Central memory CD8-positive, alpha-beta T cell (primary cell): ENCODE measurements around the gene SYS1.

Source experiments
- ATAC-seq: fragments of 150-1000 bp; cut with Tn5 transposase; replicated peaks from 2 replicates; pipeline ENCODE4 v1.10.0; 2022; ENCODE audit warnings: mild to moderate bottlenecking, moderate FRiP score, moderate number of reproducible peaks; ENCODE audit not compliant: poor library complexity, severe bottlenecking; ENCODE audit errors: extremely low read depth
- DNase-seq, 2 donors: peaks; one replicate each; pipeline ENCODE4 v3.0.0; 2021; ENCODE audit warnings: low spot score in 2 of 2
- H3K27ac Mint-ChIP-seq: one replicate; pipeline ENCODE4 v1.8.0; 2022; ENCODE audit warnings: low read depth, mild to moderate bottlenecking, moderate library complexity, mixed read lengths
- H3K27me3 Mint-ChIP-seq: one replicate; pipeline ENCODE4 v1.8.0; 2022; ENCODE audit warnings: mixed read lengths
- H3K36me3 Mint-ChIP-seq: one replicate; pipeline ENCODE4 v1.8.0; 2022; ENCODE audit warnings: mild to moderate bottlenecking, moderate library complexity, mixed read lengths; ENCODE audit not compliant: insufficient read depth
- H3K4me1 Mint-ChIP-seq: one replicate; pipeline ENCODE4 v1.8.0; 2022; ENCODE audit warnings: mixed read lengths
- H3K4me3 Mint-ChIP-seq: one replicate; pipeline ENCODE4 v1.8.0; 2022; ENCODE audit warnings: mild to moderate bottlenecking, moderate library complexity, mixed read lengths
- H3K9me3 Mint-ChIP-seq: one replicate; pipeline ENCODE4 v1.8.0; 2022; ENCODE audit warnings: mixed read lengths

Gene SYS1

DNA sequence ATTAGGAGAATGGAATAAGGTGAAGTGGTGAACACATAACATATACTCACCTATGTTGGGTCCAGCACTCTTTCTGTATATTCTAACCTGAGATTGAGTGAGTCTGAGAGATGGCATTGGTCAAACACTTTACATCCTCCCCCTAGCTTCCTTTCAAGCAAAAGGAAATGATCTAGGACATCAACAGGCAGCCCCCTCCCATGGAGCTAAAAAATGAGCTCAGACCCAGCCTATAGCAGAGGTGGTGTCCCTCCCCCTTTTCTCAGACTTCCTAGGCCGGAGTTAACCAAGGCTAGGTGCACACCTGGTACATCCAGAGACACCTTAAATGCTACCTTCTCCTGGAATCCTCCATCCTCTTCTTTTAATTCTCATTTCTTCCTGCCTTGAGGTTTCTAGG, 9.2 kb upstream of the SYS1 start:
- peaks cover 6% of the 10 kb centered on the region for H3K4me1 Mint-ChIP-seq
- no peak overlapping the region for H3K27ac Mint-ChIP-seq
- H3K4me3 Mint-ChIP-seq = no peak overlapping the region
- H3K36me3 Mint-ChIP-seq = no peaks in the 10 kb centered on the region
- H3K9me3 Mint-ChIP-seq = no peaks in the 10 kb centered on the region
- no peak for DNase-seq
- no peak for ATAC-seq
- no peaks in the 10 kb centered on the region for H3K27me3 Mint-ChIP-seq

DNA sequence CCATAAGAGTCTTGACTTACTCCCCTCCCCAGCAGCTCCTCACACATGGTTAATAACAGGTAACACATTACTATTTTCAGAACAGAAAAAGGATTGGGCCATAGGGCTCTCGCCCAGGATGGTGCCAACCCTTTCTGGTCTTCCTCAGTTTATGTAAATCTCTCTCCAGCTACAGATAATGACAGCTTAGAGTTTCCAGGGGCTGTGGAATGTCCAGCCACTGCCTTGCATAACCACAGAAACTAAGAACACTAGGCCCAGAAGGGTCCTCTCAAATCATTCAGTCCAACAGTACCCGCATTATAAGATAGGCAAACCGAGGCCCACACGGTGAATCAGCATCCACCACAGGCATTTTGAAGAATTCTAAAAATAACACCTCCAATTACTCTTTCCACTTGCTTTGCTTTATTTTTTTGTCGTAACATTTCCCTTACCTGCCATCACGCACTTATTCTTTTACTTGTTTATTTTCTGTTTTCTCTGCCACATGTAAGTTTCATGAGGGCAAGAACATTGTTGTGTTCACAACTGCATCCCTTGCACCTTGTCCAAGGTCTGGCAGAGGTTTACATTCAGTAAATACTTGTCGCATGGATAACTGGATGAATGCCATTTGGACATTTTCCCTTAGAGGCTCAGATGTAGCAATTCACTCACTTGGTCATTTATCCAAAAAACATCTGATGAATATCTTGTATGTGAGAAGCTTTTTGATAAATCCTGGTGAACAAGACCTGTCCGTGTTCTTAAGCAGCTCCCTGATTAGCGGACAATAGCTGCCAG, 8.3 kb upstream of the SYS1 start:
- peaks cover 6% of the 10 kb centered on the region for H3K4me1 Mint-ChIP-seq
- DNase-seq = no peak

DNA sequence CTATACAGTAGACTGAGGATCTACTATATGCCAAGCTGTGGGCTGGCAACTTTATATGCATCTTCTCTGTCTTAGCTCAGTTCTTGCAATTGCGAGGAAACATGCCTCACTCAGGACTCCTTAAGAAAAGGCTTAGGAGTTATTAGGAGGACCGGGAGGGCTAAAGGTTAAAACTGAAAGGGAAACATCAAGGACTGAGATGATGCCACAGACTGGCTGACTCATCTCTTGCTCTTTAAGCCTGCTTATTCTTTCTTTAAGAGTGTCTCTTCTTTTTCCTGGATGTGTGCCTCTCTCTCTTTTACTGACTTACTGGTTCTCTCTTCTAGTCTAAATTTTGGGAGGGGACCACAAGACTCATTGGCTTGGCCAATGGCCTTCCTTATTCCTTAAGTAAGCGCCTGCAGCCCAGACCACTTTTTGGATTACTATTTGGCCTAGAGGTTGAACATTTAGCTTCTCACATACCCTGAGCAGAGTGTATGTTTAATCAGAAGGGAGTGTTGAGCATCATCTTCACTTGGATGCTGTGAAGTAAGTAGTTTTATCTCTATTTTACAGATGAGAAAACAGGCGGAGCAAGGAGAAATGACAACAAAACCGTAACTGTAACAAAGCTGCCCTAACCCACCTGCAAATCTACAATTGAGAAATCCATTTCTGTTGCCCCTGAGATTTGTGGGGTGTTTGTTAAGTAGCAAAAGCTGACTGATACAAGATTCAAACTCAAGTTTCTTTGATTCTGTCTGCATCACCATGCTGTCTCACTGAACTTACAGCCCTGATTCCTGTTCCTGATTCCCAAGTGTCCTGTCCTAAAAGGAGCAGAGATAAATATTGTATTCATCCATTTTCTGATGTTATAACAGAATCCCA, 7.5 kb upstream of the SYS1 start:
- Mint-ChIP-seq H3K4me3 (no peak overlapping the region), H3K27ac (no peak overlapping the region), H3K9me3 (no peaks in the 10 kb centered on the region), H3K27me3 (no peaks in the 10 kb centered on the region), H3K36me3 (no peaks in the 10 kb centered on the region), H3K4me1 (peaks cover 6% of the 10 kb centered on the region)
- DNase-seq = no peak
- ATAC-seq = no peak

More for the DNA sequence above, 8.3 kb upstream of the SYS1 start:
- Mint-ChIP-seq H3K27me3 (no peaks in the 10 kb centered on the region), H3K4me3 (no peak overlapping the region), H3K27ac (no peak overlapping the region), H3K9me3 (no peaks in the 10 kb centered on the region), H3K36me3 (no peaks in the 10 kb centered on the region)
- no peak for ATAC-seq

- Mint-ChIP-seq H3K4me3 (no peak overlapping the region), H3K9me3 (no peaks in the 10 kb centered on the region), H3K27me3 (no peaks in the 10 kb centered on the region), H3K36me3 (peaks cover 10% of the 10 kb centered on the region), H3K4me1 (peaks cover 11% of the 10 kb centered on the region), H3K27ac (no peak overlapping the region)
- ATAC-seq (no peak), DNase-seq (no peak)
Observed at GRCh38 chr20:45358282-45359068, 4.5 kb upstream of the SYS1 start.

GRCh38 chr20:45359069-45359405, 3.9 kb upstream of the SYS1 start:
- Mint-ChIP-seq H3K4me1 (peaks cover 16% of the 10 kb centered on the region), H3K27ac (no peak overlapping the region), H3K9me3 (no peaks in the 10 kb centered on the region), H3K27me3 (no peaks in the 10 kb centered on the region), H3K36me3 (peaks cover 12% of the 10 kb centered on the region), H3K4me3 (no peak overlapping the region)
- ATAC-seq = no peak
- DNase-seq = no peak

DNA sequence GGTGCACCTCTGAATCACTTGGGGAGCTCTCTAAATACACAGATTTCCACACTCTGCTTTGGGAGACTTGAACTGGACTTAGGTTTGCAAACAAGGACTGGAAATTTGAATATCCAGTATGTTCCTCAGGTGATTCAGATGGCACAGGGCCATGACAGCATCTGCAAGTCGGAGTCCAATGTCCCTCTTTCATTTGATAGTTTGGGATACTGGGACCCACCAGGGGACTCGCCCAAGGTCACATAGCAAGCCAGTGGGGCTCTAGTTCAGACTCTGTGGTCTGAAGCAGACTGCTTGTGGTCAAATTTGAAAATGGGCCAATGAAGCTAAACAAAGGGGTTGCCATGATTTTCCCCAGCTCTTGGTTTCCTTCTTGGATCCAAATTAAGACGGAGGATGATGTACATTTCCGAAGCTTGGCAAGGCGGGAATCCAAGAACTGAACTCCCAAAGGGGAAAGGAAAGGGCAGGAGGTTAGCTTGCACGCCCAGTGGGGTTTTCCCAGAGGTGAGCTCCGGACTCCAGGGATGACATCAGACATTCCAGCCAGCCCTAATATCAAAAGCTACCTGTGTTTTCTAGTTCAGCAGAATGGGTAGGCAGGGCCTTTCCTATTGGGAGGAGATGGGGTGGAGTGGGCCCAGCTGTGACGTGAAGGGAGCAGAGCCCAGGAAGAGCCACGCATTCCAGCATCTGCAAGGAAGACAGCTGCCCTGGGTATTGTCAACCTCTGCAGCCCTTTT, 3.4 kb upstream of the SYS1 start:
- no peak overlapping the region for H3K27ac Mint-ChIP-seq
- H3K9me3 Mint-ChIP-seq = no peaks in the 10 kb centered on the region
- no peak overlapping the region for H3K4me3 Mint-ChIP-seq
- DNase-seq (no peak), ATAC-seq (no peak)
- peaks cover 12% of the 10 kb centered on the region for H3K36me3 Mint-ChIP-seq
- no peaks in the 10 kb centered on the region for H3K27me3 Mint-ChIP-seq
- H3K4me1 Mint-ChIP-seq = peaks cover 19% of the 10 kb centered on the region

DNA sequence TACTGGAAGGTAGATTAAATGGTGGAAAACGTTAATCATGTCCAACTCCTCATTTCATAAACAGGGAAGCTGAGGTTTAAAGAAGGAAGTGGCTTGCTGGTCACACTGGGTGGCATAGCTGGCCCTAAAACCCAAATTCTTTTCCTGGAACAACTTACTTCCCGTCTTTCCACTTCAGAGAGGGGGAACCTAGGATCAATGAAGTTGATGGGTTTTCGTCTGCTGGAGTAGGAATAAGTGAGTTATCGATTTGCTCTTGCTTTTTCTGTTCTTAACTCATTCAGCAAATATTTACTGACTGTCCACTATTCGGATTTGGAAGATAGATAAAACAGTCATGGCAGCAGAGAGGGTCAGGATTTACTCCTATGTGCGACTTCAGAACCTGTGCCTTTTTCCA, 1.2 kb upstream of the SYS1 start:
- Mint-ChIP-seq H3K4me3 (no peak overlapping the region), H3K27ac (no peak overlapping the region), H3K4me1 (peaks cover 29% of the 10 kb centered on the region), H3K27me3 (no peaks in the 10 kb centered on the region), H3K36me3 (peaks cover 21% of the 10 kb centered on the region), H3K9me3 (no peaks in the 10 kb centered on the region)
- ATAC-seq = no peak
- DNase-seq = no peak

GRCh38 chr20:45363611-45364492, 896 bp downstream of the SYS1 start:
- H3K4me1 Mint-ChIP-seq = peaks cover 50% of the 10 kb centered on the region
- H3K4me3 Mint-ChIP-seq = peak overlapping the region; percentile 92
- no peaks in the 10 kb centered on the region for H3K9me3 Mint-ChIP-seq
- H3K27me3 Mint-ChIP-seq = no peaks in the 10 kb centered on the region
- peak overlapping the region; percentile 96 for H3K27ac Mint-ChIP-seq
- ATAC-seq (no peak), DNase-seq (no peak)
- H3K36me3 Mint-ChIP-seq = peaks cover 35% of the 10 kb centered on the region

- Mint-ChIP-seq H3K36me3 (peaks cover 37% of the 10 kb centered on the region), H3K9me3 (no peaks in the 10 kb centered on the region), H3K4me1 (peaks cover 52% of the 10 kb centered on the region), H3K27me3 (no peaks in the 10 kb centered on the region), H3K27ac (no peak overlapping the region), H3K4me3 (no peak overlapping the region)
- DNase-seq (no peak), ATAC-seq (no peak)
Observed at GRCh38 chr20:45365444-45365970, 2.6 kb downstream of the SYS1 start.

DNA sequence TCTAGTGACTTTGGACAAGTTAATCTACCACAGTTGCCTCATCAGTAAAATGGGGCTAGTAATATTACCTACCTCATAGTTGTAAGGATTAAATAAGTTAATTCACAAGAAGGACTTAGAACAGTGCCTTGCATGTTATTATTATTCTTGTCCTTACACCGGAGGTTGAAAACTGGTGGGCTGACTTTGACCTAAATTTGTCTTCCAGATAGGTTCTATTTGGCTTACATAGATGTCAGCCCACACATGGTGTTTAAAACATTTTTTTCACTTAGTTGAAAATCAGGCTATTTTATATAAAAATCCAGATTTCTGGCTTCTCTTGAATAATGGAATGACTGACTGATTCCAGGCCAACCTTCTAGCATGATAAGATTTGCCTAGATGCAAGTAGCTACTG, 3.2 kb downstream of the SYS1 start:
- Mint-ChIP-seq H3K36me3 (peaks cover 37% of the 10 kb centered on the region), H3K4me3 (no peak overlapping the region), H3K27ac (no peak overlapping the region), H3K9me3 (no peaks in the 10 kb centered on the region), H3K4me1 (peaks cover 58% of the 10 kb centered on the region), H3K27me3 (no peaks in the 10 kb centered on the region)
- ATAC-seq (no peak), DNase-seq (no peak)

GRCh38 chr20:45366631-45367030, 3.7 kb downstream of the SYS1 start:
- no peak overlapping the region for H3K27ac Mint-ChIP-seq
- no peaks in the 10 kb centered on the region for H3K9me3 Mint-ChIP-seq
- H3K4me3 Mint-ChIP-seq = no peak overlapping the region
- ATAC-seq (no peak), DNase-seq (no peak)
- H3K4me1 Mint-ChIP-seq = peaks cover 62% of the 10 kb centered on the region
- peaks cover 37% of the 10 kb centered on the region for H3K36me3 Mint-ChIP-seq
- H3K27me3 Mint-ChIP-seq = no peaks in the 10 kb centered on the region
